BLaER1 (cell line): ENCODE data around the gene WWOX.

Experiments used
- H3K27ac ChIP-seq: shearing (Covaris generic); formaldehyde crosslinking; 2 replicates; pipeline ENCODE4 v1.8.1; 2022
- H3K27me3 ChIP-seq: shearing (Covaris generic); formaldehyde crosslinking; 2 replicates; pipeline ENCODE4 v1.8.1; 2022
- H3K36me3 ChIP-seq: shearing (Covaris generic); formaldehyde crosslinking; 2 replicates; pipeline ENCODE4 v1.8.1; 2022
- H3K4me1 ChIP-seq: shearing (Covaris generic); formaldehyde crosslinking; 2 replicates; pipeline ENCODE4 v1.8.1; 2022
- H3K4me2 ChIP-seq: shearing (Covaris generic); formaldehyde crosslinking; 2 replicates; pipeline ENCODE4 v1.8.1; 2022
- H3K4me3 ChIP-seq: shearing (Covaris generic); formaldehyde crosslinking; 2 replicates; pipeline ENCODE4 v1.8.1; 2022
- H3K9ac ChIP-seq: shearing (Covaris generic); formaldehyde crosslinking; 2 replicates; pipeline ENCODE4 v1.8.1; 2022
- H3K9me3 ChIP-seq: shearing (Covaris generic); formaldehyde crosslinking; 2 replicates; pipeline ENCODE4 v1.8.1; 2022
- H4K20me1 ChIP-seq: shearing (Covaris generic); formaldehyde crosslinking; 2 replicates; pipeline ENCODE4 v1.8.1; 2022
- Cebpa-rat ChIP-seq: shearing (Covaris generic); IDR thresholded peaks from 2 replicates; pipeline ENCODE4 v1.8.1; 2022

Gene WWOX

DNA sequence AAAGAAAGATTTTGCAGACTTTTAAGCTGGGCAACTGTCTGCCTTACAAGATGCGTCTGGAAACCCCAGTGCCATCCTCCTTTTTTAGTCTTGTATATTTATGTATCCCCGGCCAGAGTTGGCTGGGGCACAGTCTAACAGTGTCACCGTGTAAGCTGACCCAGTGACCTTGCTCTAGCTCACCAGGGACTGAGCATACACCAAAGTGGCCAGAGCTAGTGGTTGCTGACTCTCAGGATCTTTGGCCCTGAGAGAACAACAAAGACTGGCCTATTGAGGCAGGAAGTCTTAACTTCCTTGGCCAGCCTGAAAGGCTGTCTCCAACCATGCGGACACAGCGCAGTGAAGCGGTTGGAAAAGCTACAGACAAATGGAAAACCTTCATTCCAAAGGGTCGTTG is 745.2 kb downstream of the WWOX start:
- Histone ChIP-seq H4K20me1 (no peaks in the 10 kb centered on the region), H3K4me2 (no peak overlapping the region), H3K27me3 (no peaks in the 10 kb centered on the region), H3K36me3 (no peaks in the 10 kb centered on the region), H3K4me1 (no peaks in the 10 kb centered on the region), H3K9ac (no peak overlapping the region), H3K4me3 (no peak overlapping the region), H3K27ac (no peak overlapping the region), H3K9me3 (no peaks in the 10 kb centered on the region)
- no peak for TF ChIP-seq Cebpa-rat

GRCh38 chr16:78851266-78851665 is 751.8 kb downstream of the WWOX start:
- no peak overlapping the region for H3K27ac ChIP-seq
- no peaks in the 10 kb centered on the region for H3K4me1 ChIP-seq
- no peaks in the 10 kb centered on the region for H3K36me3 ChIP-seq
- no peak overlapping the region for H3K9ac ChIP-seq
- H3K4me3 ChIP-seq = no peak overlapping the region
- no peak for TF ChIP-seq Cebpa-rat
- no peaks in the 10 kb centered on the region for H3K27me3 ChIP-seq
- no peaks in the 10 kb centered on the region for H3K9me3 ChIP-seq
- no peak overlapping the region for H3K4me2 ChIP-seq
- no peaks in the 10 kb centered on the region for H4K20me1 ChIP-seq

DNA sequence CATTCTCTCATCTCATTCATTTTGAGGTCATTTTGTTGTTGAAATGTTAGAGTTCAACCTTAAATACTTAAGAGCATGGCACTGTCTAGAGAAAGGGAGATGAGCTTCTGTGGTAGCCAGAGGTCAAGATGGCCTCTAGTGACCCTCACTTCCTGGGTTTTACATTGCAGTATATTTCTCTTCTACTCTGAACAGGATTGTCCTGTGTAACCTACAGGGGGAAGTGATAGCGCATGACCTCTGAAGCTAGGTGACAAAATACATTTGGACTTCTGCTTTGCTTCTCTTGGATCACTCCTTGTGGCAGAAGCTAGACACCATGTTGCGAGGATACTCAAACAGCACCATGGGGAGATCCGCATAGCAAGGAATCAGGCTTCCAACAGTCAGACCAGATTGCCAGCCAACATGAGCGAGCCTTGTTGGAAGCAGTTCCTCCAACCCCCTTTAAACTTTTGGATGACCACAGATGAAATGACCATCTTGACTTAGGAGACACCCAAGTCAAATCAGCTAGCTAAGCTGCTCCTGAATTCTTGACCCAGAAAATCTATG is 752.7 kb downstream of the WWOX start:
- no peaks in the 10 kb centered on the region for H3K27me3 ChIP-seq
- H3K4me1 ChIP-seq = no peaks in the 10 kb centered on the region
- H3K9me3 ChIP-seq = no peaks in the 10 kb centered on the region
- H3K4me3 ChIP-seq = no peak overlapping the region
- no peaks in the 10 kb centered on the region for H3K36me3 ChIP-seq
- H3K27ac ChIP-seq = no peak overlapping the region
- TF ChIP-seq Cebpa-rat = no peak
- no peak overlapping the region for H3K4me2 ChIP-seq
- no peak overlapping the region for H3K9ac ChIP-seq
- no peaks in the 10 kb centered on the region for H4K20me1 ChIP-seq

DNA sequence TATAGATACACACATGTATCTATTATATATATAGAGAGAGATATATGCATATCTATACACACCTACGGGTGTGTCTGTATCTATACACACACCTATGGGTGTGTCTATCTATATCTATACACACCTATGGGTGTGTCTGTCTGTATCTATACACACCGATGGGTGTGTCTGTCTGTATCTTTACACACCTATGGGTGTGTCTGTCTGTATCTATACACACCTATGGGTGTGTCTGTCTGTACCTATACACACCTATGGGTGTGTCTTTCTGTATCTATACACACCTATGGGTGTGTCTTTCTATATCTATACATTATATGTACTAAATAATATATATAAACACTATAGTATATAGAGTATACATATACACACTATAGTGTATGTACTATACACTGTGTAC is 762.6 kb downstream of the WWOX start:
- no peaks in the 10 kb centered on the region for H3K27me3 ChIP-seq
- H3K4me3 ChIP-seq = no peak overlapping the region
- TF ChIP-seq Cebpa-rat = no peak
- no peak overlapping the region for H3K4me2 ChIP-seq
- no peaks in the 10 kb centered on the region for H3K4me1 ChIP-seq
- H4K20me1 ChIP-seq = no peaks in the 10 kb centered on the region
- H3K36me3 ChIP-seq = no peaks in the 10 kb centered on the region
- no peak overlapping the region for H3K27ac ChIP-seq
- no peak overlapping the region for H3K9ac ChIP-seq
- no peaks in the 10 kb centered on the region for H3K9me3 ChIP-seq

DNA sequence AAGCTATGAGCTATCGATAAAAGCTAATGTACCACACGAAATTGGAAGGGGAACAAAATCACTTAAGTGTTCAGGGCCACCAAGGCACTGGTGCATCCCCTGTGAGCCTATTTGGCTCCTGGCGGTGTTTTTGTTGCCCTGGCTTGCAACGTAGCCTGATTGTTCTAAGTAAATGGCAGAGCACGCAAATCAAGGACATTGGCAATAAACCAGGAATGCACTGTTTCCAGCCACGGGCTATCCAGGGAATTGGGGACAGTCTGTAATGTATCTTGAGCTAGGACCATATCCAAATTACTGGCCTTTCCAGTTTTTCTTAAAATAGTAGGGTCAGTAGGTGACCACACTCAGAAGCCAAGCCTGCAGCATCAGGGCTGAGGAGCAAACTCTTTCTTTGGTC is 767.1 kb downstream of the WWOX start:
- no peak overlapping the region for H3K27ac ChIP-seq
- no peak overlapping the region for H3K4me3 ChIP-seq
- no peak overlapping the region for H3K9ac ChIP-seq
- no peak overlapping the region for H3K4me2 ChIP-seq
- TF ChIP-seq Cebpa-rat = no peak
- no peaks in the 10 kb centered on the region for H3K27me3 ChIP-seq
- no peaks in the 10 kb centered on the region for H3K9me3 ChIP-seq
- no peaks in the 10 kb centered on the region for H3K4me1 ChIP-seq
- H3K36me3 ChIP-seq = no peaks in the 10 kb centered on the region
- H4K20me1 ChIP-seq = no peaks in the 10 kb centered on the region

DNA sequence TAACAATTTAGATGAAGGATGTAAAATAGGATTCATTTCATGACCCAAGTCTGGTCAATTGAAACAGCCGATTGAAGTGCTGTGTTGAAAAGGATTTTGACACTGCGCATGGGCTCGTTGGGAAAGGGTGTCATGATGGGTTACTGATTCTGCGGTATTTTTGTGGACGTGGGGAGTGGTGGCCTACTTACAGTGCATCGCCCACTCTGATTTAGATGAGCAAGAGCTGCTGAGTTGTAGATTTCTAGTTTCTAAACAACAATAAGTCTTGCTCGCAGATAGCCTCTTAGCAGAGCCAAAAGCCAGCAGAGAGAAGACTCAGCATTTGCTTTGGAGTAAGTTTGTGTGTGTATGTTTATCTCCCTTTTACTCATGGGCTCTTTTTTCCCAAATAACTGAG is 770.0 kb downstream of the WWOX start:
- H3K27me3 ChIP-seq = no peaks in the 10 kb centered on the region
- no peaks in the 10 kb centered on the region for H4K20me1 ChIP-seq
- no peak for TF ChIP-seq Cebpa-rat
- no peaks in the 10 kb centered on the region for H3K4me1 ChIP-seq
- H3K9ac ChIP-seq = no peak overlapping the region
- H3K4me3 ChIP-seq = no peak overlapping the region
- H3K36me3 ChIP-seq = no peaks in the 10 kb centered on the region
- H3K9me3 ChIP-seq = no peaks in the 10 kb centered on the region
- H3K4me2 ChIP-seq = no peak overlapping the region
- no peak overlapping the region for H3K27ac ChIP-seq

DNA sequence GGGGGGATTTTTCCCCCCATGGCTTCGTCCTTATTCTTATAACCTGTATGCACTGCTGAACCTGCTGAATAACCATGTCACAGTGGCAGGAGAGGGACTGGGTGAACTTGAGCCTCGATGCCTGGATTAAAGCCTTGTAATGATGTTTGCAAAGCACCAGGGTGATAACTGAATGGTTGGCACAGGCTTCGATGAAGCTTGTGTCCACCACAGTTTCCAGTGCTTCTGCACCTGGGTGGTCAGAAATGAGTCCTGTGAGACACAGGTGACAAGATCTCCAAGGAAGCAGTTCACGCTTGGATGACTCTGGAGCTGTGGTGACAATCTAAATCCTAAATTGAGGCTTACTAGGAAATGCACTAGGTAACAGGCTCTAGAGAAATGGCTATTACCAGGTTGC is 771.8 kb downstream of the WWOX start:
- Histone ChIP-seq H3K4me3 (no peak overlapping the region), H3K9ac (no peak overlapping the region), H3K27me3 (no peaks in the 10 kb centered on the region), H3K4me1 (no peaks in the 10 kb centered on the region), H3K9me3 (no peaks in the 10 kb centered on the region), H3K36me3 (no peaks in the 10 kb centered on the region), H4K20me1 (no peaks in the 10 kb centered on the region), H3K4me2 (no peak overlapping the region), H3K27ac (no peak overlapping the region)
- no peak for TF ChIP-seq Cebpa-rat

- Histone ChIP-seq H3K9me3 (no peaks in the 10 kb centered on the region), H3K4me3 (no peak overlapping the region), H4K20me1 (no peaks in the 10 kb centered on the region), H3K4me2 (no peak overlapping the region), H3K9ac (no peak overlapping the region), H3K27ac (no peak overlapping the region), H3K36me3 (no peaks in the 10 kb centered on the region), H3K27me3 (no peaks in the 10 kb centered on the region), H3K4me1 (no peaks in the 10 kb centered on the region)
- TF ChIP-seq Cebpa-rat = no peak
Measured at GRCh38 chr16:78876671-78877070, 777.2 kb downstream of the WWOX start.

- Histone ChIP-seq H3K9me3 (no peaks in the 10 kb centered on the region), H4K20me1 (no peaks in the 10 kb centered on the region), H3K4me2 (no peak overlapping the region), H3K27ac (no peak overlapping the region), H3K9ac (no peak overlapping the region), H3K36me3 (no peaks in the 10 kb centered on the region), H3K4me1 (no peaks in the 10 kb centered on the region), H3K27me3 (no peaks in the 10 kb centered on the region), H3K4me3 (no peak overlapping the region)
- TF ChIP-seq Cebpa-rat = no peak
Measured at GRCh38 chr16:78877114-78877655, 777.7 kb downstream of the WWOX start.

- Histone ChIP-seq H3K4me1 (no peaks in the 10 kb centered on the region), H3K4me3 (no peak overlapping the region), H4K20me1 (no peaks in the 10 kb centered on the region), H3K36me3 (no peaks in the 10 kb centered on the region), H3K9ac (no peak overlapping the region), H3K27ac (no peak overlapping the region), H3K4me2 (no peak overlapping the region), H3K9me3 (no peaks in the 10 kb centered on the region), H3K27me3 (no peaks in the 10 kb centered on the region)
- no peak for TF ChIP-seq Cebpa-rat
Measured at GRCh38 chr16:78878570-78878969, 779.1 kb downstream of the WWOX start.

- Histone ChIP-seq H3K9ac (no peak overlapping the region), H3K27me3 (no peaks in the 10 kb centered on the region), H4K20me1 (no peaks in the 10 kb centered on the region), H3K4me2 (no peak overlapping the region), H3K4me1 (no peaks in the 10 kb centered on the region), H3K9me3 (no peaks in the 10 kb centered on the region), H3K27ac (no peak overlapping the region), H3K36me3 (no peaks in the 10 kb centered on the region), H3K4me3 (no peak overlapping the region)
- no peak for TF ChIP-seq Cebpa-rat
Measured at GRCh38 chr16:78879011-78879410, 779.6 kb downstream of the WWOX start.
